IMR-90 (cell line): ENCODE data around the gene TXNRD1. TPM values are rescaled to one million over a fixed set of nuclear protein-coding genes. Genes with fewer than 3 reads are reported as not detected.

Experiments
- ATAC-seq: fragments of 200-7000 bp; cut with Tn5 transposase; 2 replicates; pipeline ENCODE4 v1.9.1; 2020; ENCODE audit warnings: low read depth, mild to moderate bottlenecking, moderate library complexity
- BruUV-seq: library from RNA; stranded (reverse); fragments of 400-500 nt; replicated peaks from 2 replicates; lab custom pipeline; 2021; lab: Mats Ljungman, UMichigan
- CTCF ChIA-PET: fragments of 300-600 bp; formaldehyde crosslinking; extraction: SDS; loops from one replicate; lab custom pipeline; 2021; ENCODE audit warnings: antibody characterized with exemption; lab: Yijun Ruan, JAX
- POLR2A ChIA-PET: fragments of 300-600 bp; sonication (Branson Sonifier 250); formaldehyde crosslinking; loops from one replicate; lab custom pipeline; 2022; ENCODE audit warnings: antibody characterized with exemption; ENCODE audit not compliant: unreplicated experiment; lab: Charles Lee
- DNase-seq: peaks from one replicate; pipeline ENCODE4 v3.0.0; 2013
- H2AFZ ChIP-seq: replicated peaks from 2 replicates; pipeline ENCODE3; 2013; ENCODE audit warnings: low read length, mild to moderate bottlenecking; ENCODE audit not compliant: poor library complexity
- H2AK5ac ChIP-seq: 2 replicates; pipeline ENCODE4 v1.6.1; 2013; ENCODE audit warnings: low read depth, low read length, inconsistent platforms
- H2AK9ac ChIP-seq: replicated peaks from 2 replicates; pipeline ENCODE3; 2013; ENCODE audit warnings: mild to moderate bottlenecking, low read depth, low read length, moderate library complexity; ENCODE audit not compliant: poor library complexity
- H2BK120ac ChIP-seq: 2 replicates; pipeline ENCODE4 v1.6.1; 2013; ENCODE audit warnings: low read depth, low read length, inconsistent platforms
- H2BK15ac ChIP-seq: 3 replicates; pipeline ENCODE4 v1.6.1; 2013; ENCODE audit warnings: low read depth, low read length, inconsistent platforms
- H2BK20ac ChIP-seq: 2 replicates; pipeline ENCODE4 v1.6.1; 2013; ENCODE audit warnings: low read depth, mild to moderate bottlenecking, inconsistent platforms, low read length, moderate library complexity
- H2BK5ac ChIP-seq: 2 replicates; pipeline ENCODE4 v1.6.1; 2013; ENCODE audit warnings: mild to moderate bottlenecking, low read depth, low read length, inconsistent platforms; ENCODE audit not compliant: poor library complexity, severe bottlenecking
- H3K14ac ChIP-seq: replicated peaks from 2 replicates; pipeline ENCODE4 v1.6.1; 2013; ENCODE audit warnings: low read depth, low read length, inconsistent platforms
- H3K18ac ChIP-seq: 2 replicates; pipeline ENCODE4 v1.6.1; 2013; ENCODE audit warnings: low read depth, low read length, control low read depth
- H3K23ac ChIP-seq: 2 replicates; pipeline ENCODE4 v1.6.1; 2013; ENCODE audit warnings: low read depth, low read length, inconsistent platforms
- H3K27ac ChIP-seq: 2 replicates; pipeline ENCODE4 v1.5.1; 2013; ENCODE audit warnings: mild to moderate bottlenecking, control low read depth, low read length; ENCODE audit not compliant: insufficient read depth
- H3K27me3 ChIP-seq: 2 replicates; pipeline ENCODE4 v1.6.1; 2013; ENCODE audit warnings: low read length; ENCODE audit not compliant: control insufficient read depth, insufficient read depth
- H3K36me3 ChIP-seq: 2 replicates; pipeline ENCODE4 v1.6.1; 2013; ENCODE audit warnings: low read length, mixed read lengths; ENCODE audit not compliant: control insufficient read depth, insufficient read depth
- H3K4ac ChIP-seq: 2 replicates; pipeline ENCODE4 v1.6.1; 2013; ENCODE audit warnings: low read depth, low read length, inconsistent platforms
- H3K4me1 ChIP-seq: 2 replicates; pipeline ENCODE4 v1.6.1; 2013; ENCODE audit warnings: low read length, mixed read lengths; ENCODE audit not compliant: control insufficient read depth, insufficient read depth
- H3K4me2 ChIP-seq: 2 replicates; pipeline ENCODE4 v1.6.1; 2013; ENCODE audit warnings: low read depth, mild to moderate bottlenecking, control low read depth, low read length, moderate library complexity
- H3K4me3 ChIP-seq: 2 replicates; pipeline ENCODE4 v1.5.1; 2013; ENCODE audit warnings: low read depth, mild to moderate bottlenecking, control low read depth, low read length, moderate library complexity; ENCODE audit not compliant: insufficient read depth
- H3K56ac ChIP-seq: 2 replicates; pipeline ENCODE4 v1.6.1; 2013; ENCODE audit warnings: low read length, inconsistent platforms; ENCODE audit not compliant: insufficient read depth; ENCODE audit errors: extremely low read depth
- H3K79me1 ChIP-seq, 2 experiments: 2 replicates each; pipeline ENCODE4 v1.6.1; 2013; ENCODE audit warnings: low read length in 2 of 2, inconsistent platforms in 1 of 2, low read depth in 1 of 2
- H3K9ac ChIP-seq: 2 replicates; pipeline ENCODE4 v1.6.1; 2013; ENCODE audit warnings: low read depth, low read length, control low read depth
- H3K9me1 ChIP-seq: 2 replicates; pipeline ENCODE4 v1.6.1; 2013; ENCODE audit warnings: low read length, inconsistent platforms; ENCODE audit not compliant: insufficient read depth
- H3K9me3 ChIP-seq: 2 replicates; pipeline ENCODE4 v1.6.1; 2013; ENCODE audit warnings: low read length; ENCODE audit not compliant: control insufficient read depth, insufficient read depth
- H4K20me1 ChIP-seq: 2 replicates; pipeline ENCODE4 v1.6.1; 2013; ENCODE audit warnings: low read length, inconsistent platforms; ENCODE audit not compliant: insufficient read depth
- H4K5ac ChIP-seq: 2 replicates; pipeline ENCODE4 v1.6.1; 2013; ENCODE audit warnings: mild to moderate bottlenecking, low read depth, low read length, control low read depth
- H4K8ac ChIP-seq, 2 experiments: 2 replicates each; pipeline ENCODE4 v1.6.1; 2013; ENCODE audit warnings: low read depth in 2 of 2, low read length in 2 of 2, control low read depth in 1 of 2, inconsistent platforms in 1 of 2
- H4K91ac ChIP-seq: 2 replicates; pipeline ENCODE4 v1.6.1; 2013; ENCODE audit warnings: low read depth, low read length, inconsistent platforms; ENCODE audit not compliant: insufficient read depth
- BHLHE40 ChIP-seq: fragments of 150-350 bp; IDR thresholded peaks from 2 replicates; pipeline ENCODE4 v1.6.1; 2016; ENCODE audit warnings: mild to moderate bottlenecking, low read depth, low read length
- CEBPB ChIP-seq: IDR thresholded peaks from 2 replicates; pipeline ENCODE4 v1.6.1; 2012; ENCODE audit warnings: low read depth, low read length, improper control_type of control experiment
- MAZ ChIP-seq: IDR thresholded peaks from 2 replicates; pipeline ENCODE4 v1.6.1; 2012; ENCODE audit warnings: low read depth, mild to moderate bottlenecking, low read length, improper control_type of control experiment, moderate library complexity, borderline replicate concordance
- NFE2L2 ChIP-seq: fragments of 150-350 bp; IDR thresholded peaks from 2 replicates; pipeline ENCODE4 v1.6.1; 2016; ENCODE audit warnings: low read depth, mild to moderate bottlenecking, low read length
- POLR2A ChIP-seq: IDR thresholded peaks from 2 replicates; pipeline ENCODE4 v1.6.1; 2012; ENCODE audit warnings: mild to moderate bottlenecking, low read depth, low read length
- RAD21 ChIP-seq: IDR thresholded peaks from 2 replicates; pipeline ENCODE4 v1.6.1; 2012; ENCODE audit warnings: low read length, improper control_type of control experiment
- RCOR1 ChIP-seq: IDR thresholded peaks from 2 replicates; pipeline ENCODE4 v1.6.1; 2012; ENCODE audit warnings: mild to moderate bottlenecking, low read length, improper control_type of control experiment; ENCODE audit not compliant: insufficient replicate concordance
- RFX5 ChIP-seq: IDR thresholded peaks from 2 replicates; pipeline ENCODE4 v1.8.0; 2012; ENCODE audit warnings: low read depth, mild to moderate bottlenecking, low read length, moderate library complexity
- SMC3 ChIP-seq: fragments of 150-350 bp; IDR thresholded peaks from 2 replicates; pipeline ENCODE4 v1.6.1; 2016; ENCODE audit warnings: low read depth, mild to moderate bottlenecking, antibody characterized with exemption, low read length, moderate library complexity
- WGBS, 2 experiments: methylation state at CpG; one replicate each; pipeline versions ENCODE4 v1.1.5 to v1.1.7; 2013; ENCODE audit warnings: missing lambda C conversion rate in 2 of 2; ENCODE audit not compliant: insufficient read length in 1 of 2; ENCODE audit errors: extremely low coverage in 2 of 2; 5-methylcytosine and 5-hydroxymethylcytosine counted together
- dilution Hi-C: fragments of 300-500 bp; cut with HindIII; formaldehyde crosslinking; loops from one replicate; pipeline ENCODE4 v1.14.3; 2018; ENCODE audit warnings: low sequenced_read_pairs; ENCODE audit not compliant: unreplicated experiment
- in situ Hi-C: fragments of 300-500 bp; cut with MboI; formaldehyde crosslinking; loops from 3 replicates; pipeline ENCODE4 v1.14.3; 2019; ENCODE audit warnings: low sequenced_read_pairs, inconsistent platforms, mixed read lengths
- intact Hi-C: fragments of 100-400 bp; cut with micrococcal nuclease; formaldehyde crosslinking; loops from 2 replicates; pipeline ENCODE4 v1.10.0; 2022
- polyA plus RNA-seq, 3 experiments: library from polyadenylated mRNA; depleted of rRNA; stranded (reverse); fragments of >200 nt; gene quantifications; 2 replicates each; pipeline ENCODE4 v1.2.3, GENCODE V29; 2012; ENCODE audit warnings: low replicate concordance in 1 of 3
- total RNA-seq: library from RNA; depleted of rRNA; stranded (reverse); fragments of >200 nt; gene quantifications from 2 replicates; pipeline ENCODE4 v1.2.3, GENCODE V29; 2012
- TF ChIP-seq, protein P1 (sequence below): conservative IDR thresholded peaks from 2 replicates; pipeline ENCODE4 v1.5.1; 2012; ENCODE audit warnings: mild to moderate bottlenecking, low read depth, low read length, improper control_type of control experiment
- TF ChIP-seq, protein P2 (sequence below): fragments of 150-350 bp; IDR thresholded peaks from 2 replicates; pipeline ENCODE4 v1.6.1; 2016; ENCODE audit warnings: low read depth, mild to moderate bottlenecking, low read length, moderate library complexity, borderline replicate concordance
- TF ChIP-seq, protein P3 (sequence below): fragments of 150-350 bp; IDR thresholded peaks from 2 replicates; pipeline ENCODE4 v1.6.1; 2017; ENCODE audit warnings: mild to moderate bottlenecking, antibody characterized with exemption, low read length, low read depth

TXNRD1 gene
- total and polyA plus RNA-seq, 2 of the 4 experiments (the other 2 are of a cell fraction): 379 to 582 TPM

DNA sequence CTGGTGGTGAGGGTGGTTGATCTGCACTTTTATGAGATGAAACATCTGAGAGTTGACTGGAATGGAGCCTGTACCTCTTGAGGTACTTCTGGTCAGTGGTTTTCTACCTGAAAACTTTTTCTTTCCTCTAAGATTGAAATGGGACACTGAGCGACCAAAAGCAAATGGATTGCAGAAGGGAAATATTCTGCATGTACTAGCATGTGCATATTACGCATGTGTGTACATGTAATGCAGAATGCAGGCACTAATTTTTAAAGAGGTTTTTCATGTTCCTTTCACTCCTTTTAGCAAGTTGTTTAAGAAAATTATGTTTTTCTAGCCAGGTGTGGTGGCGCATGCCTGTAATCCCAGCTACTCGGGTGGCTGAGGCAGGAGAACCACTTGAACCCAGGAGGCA, 59.2 kb downstream of the TXNRD1 start:
- Histone ChIP-seq H3K4me3 (no peak overlapping the region), H3K18ac (no peak overlapping the region), H3K14ac (no peak overlapping the region), H2AK5ac (no peak overlapping the region), H3K36me3 (peaks cover 6% of the 10 kb centered on the region; the same call in 1 of the 2 replicates), H2AK9ac (no peak overlapping the region), H3K9me1 (no peaks in the 10 kb centered on the region), H2BK120ac (no peak overlapping the region), H4K8ac (no peak overlapping the region), H2AFZ (no peak overlapping the region), H4K91ac (no peak overlapping the region), H3K9ac (no peak overlapping the region), H2BK5ac (no peak overlapping the region), H3K27ac (no peak overlapping the region), H4K5ac (no peak overlapping the region), H3K4ac (no peak overlapping the region), H3K4me1 (peaks cover 2% of the 10 kb centered on the region), H4K20me1 (no peaks in the 10 kb centered on the region), H3K9me3 (no peaks in the 10 kb centered on the region), H3K27me3 (no peaks in the 10 kb centered on the region), H3K23ac (no peak overlapping the region), H2BK15ac (no peak overlapping the region), H3K4me2 (no peak overlapping the region), H3K79me1 (peaks cover 7 to 22% of the 10 kb centered on the region in 2 experiments), H3K56ac (no peak overlapping the region), H2BK20ac (no peak overlapping the region)
- intact Hi-C loops: loop anchor here (5.0 kb wide), 1 partner anchor 38 kb away; no protein-coding TSS in a partner anchor
- ATAC-seq (no peak), DNase-seq (no peak)
- BruUV-seq: no TSS peak
- CTCF ChIA-PET: interaction anchor here (0.7 to 0.9 kb wide), 2 partner anchors 25 to 59 kb away, joined by 4 to 5 read pairs; partner anchors contain the start of gene TXNRD1
- POLR2A ChIA-PET: interaction anchor here (0.7 kb wide), 1 partner anchor 12 kb away, joined by 3 read pairs; no protein-coding TSS in a partner anchor
- no peak for TF ChIP-seq RAD21
- TF ChIP-seq CEBPB: no peak
- TF ChIP-seq, protein P1, sequence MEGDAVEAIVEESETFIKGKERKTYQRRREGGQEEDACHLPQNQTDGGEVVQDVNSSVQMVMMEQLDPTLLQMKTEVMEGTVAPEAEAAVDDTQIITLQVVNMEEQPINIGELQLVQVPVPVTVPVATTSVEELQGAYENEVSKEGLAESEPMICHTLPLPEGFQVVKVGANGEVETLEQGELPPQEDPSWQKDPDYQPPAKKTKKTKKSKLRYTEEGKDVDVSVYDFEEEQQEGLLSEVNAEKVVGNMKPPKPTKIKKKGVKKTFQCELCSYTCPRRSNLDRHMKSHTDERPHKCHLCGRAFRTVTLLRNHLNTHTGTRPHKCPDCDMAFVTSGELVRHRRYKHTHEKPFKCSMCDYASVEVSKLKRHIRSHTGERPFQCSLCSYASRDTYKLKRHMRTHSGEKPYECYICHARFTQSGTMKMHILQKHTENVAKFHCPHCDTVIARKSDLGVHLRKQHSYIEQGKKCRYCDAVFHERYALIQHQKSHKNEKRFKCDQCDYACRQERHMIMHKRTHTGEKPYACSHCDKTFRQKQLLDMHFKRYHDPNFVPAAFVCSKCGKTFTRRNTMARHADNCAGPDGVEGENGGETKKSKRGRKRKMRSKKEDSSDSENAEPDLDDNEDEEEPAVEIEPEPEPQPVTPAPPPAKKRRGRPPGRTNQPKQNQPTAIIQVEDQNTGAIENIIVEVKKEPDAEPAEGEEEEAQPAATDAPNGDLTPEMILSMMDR: no peak
- TF ChIP-seq, protein P2, sequence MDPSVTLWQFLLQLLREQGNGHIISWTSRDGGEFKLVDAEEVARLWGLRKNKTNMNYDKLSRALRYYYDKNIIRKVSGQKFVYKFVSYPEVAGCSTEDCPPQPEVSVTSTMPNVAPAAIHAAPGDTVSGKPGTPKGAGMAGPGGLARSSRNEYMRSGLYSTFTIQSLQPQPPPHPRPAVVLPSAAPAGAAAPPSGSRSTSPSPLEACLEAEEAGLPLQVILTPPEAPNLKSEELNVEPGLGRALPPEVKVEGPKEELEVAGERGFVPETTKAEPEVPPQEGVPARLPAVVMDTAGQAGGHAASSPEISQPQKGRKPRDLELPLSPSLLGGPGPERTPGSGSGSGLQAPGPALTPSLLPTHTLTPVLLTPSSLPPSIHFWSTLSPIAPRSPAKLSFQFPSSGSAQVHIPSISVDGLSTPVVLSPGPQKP: no peak
- TF ChIP-seq, protein P3, sequence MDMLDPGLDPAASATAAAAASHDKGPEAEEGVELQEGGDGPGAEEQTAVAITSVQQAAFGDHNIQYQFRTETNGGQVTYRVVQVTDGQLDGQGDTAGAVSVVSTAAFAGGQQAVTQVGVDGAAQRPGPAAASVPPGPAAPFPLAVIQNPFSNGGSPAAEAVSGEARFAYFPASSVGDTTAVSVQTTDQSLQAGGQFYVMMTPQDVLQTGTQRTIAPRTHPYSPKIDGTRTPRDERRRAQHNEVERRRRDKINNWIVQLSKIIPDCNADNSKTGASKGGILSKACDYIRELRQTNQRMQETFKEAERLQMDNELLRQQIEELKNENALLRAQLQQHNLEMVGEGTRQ: no peak
- no peak for TF ChIP-seq BHLHE40
- no peak for TF ChIP-seq RFX5
- TF ChIP-seq MAZ: no peak
- TF ChIP-seq NFE2L2: no peak
- no peak for TF ChIP-seq POLR2A
- TF ChIP-seq RCOR1: no peak
- TF ChIP-seq SMC3: no peak
- WGBS, 2 experiments: 80% methylated on average over 2 of the region's 4 CpGs; no CpG with 5 or more reads in 1 of the 2 experiments
- in situ Hi-C loops: no loop called here
- dilution Hi-C loops: no loop called here
